SK-N-SH (cell line): ENCODE data around the gene AKR1E2.

Experiments used
- JUND ChIP-seq: IDR thresholded peaks from 2 replicates; pipeline ENCODE4 v1.4.0; 2012
- MXI1 ChIP-seq: IDR thresholded peaks from 2 replicates; pipeline ENCODE4 v1.6.1; 2012; ENCODE audit warnings: mild to moderate bottlenecking, low read depth, low read length, improper control_type of control experiment
- TF ChIP-seq, protein P1 (sequence below): fragments of 200-600 bp; sonication (generic); IDR thresholded peaks from 2 replicates; pipeline ENCODE4 v1.6.1; 2017; ENCODE audit warnings: antibody characterized with exemption, mild to moderate bottlenecking, moderate library complexity
- TF ChIP-seq, protein P2 (sequence below): IDR thresholded peaks from 2 replicates; pipeline ENCODE4 v1.4.0; 2012; ENCODE audit warnings: low read depth, borderline replicate concordance

DNA sequence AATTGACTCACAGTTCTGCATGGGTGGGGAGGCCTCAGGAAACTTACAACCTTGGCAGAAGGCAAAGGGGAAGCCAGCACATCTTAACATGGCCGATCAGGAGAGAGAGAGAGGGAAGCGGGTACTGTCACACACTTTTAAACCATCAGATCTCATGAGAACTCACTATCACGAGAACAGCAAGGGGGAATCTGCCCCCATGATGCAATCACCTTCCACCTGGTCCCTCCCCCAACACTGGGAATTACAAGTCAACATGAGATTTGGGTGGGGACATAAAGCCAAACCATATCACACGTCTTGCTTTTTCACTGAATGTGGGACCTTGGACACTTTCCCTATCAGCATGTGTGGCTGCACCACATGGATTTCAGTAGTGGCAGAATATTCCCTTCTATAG, 9.0 kb upstream of the AKR1E2 start:
- no peak for TF ChIP-seq MXI1
- TF ChIP-seq, protein P1, sequence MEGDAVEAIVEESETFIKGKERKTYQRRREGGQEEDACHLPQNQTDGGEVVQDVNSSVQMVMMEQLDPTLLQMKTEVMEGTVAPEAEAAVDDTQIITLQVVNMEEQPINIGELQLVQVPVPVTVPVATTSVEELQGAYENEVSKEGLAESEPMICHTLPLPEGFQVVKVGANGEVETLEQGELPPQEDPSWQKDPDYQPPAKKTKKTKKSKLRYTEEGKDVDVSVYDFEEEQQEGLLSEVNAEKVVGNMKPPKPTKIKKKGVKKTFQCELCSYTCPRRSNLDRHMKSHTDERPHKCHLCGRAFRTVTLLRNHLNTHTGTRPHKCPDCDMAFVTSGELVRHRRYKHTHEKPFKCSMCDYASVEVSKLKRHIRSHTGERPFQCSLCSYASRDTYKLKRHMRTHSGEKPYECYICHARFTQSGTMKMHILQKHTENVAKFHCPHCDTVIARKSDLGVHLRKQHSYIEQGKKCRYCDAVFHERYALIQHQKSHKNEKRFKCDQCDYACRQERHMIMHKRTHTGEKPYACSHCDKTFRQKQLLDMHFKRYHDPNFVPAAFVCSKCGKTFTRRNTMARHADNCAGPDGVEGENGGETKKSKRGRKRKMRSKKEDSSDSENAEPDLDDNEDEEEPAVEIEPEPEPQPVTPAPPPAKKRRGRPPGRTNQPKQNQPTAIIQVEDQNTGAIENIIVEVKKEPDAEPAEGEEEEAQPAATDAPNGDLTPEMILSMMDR: no peak
- TF ChIP-seq, protein P2, sequence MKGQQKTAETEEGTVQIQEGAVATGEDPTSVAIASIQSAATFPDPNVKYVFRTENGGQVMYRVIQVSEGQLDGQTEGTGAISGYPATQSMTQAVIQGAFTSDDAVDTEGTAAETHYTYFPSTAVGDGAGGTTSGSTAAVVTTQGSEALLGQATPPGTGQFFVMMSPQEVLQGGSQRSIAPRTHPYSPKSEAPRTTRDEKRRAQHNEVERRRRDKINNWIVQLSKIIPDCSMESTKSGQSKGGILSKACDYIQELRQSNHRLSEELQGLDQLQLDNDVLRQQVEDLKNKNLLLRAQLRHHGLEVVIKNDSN: no peak
- no peak for TF ChIP-seq JUND
